Measurements from ENCODE around the gene MYH13. TPM values are rescaled to one million over a fixed set of nuclear protein-coding genes. Genes with fewer than 3 reads are reported as not detected.

Gene MYH13
- total and polyA plus RNA-seq, 12 donors = not detected

DNA sequence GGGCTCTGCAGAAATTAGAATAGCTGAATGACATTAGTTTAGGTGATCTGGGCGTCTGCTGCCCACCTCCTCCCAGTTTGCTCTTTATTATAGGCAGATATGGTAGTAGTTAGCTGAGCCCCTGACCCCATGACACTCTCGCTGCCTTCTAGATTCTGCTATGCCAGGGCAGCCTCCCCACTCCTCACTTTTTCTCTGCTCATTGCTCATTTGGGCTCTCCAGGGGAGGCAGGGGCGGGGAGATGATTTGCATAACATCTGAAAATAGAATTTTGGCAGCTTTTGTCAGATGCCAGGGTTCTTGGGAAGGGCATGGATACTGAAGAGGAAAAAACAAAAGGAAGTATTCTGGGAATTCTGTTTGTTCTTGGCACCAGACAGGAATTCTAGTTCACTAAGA, 96.4 kb downstream of the MYH13 start:
- ATAC-seq (no peak), DNase-seq (no peak)
- no peak overlapping the region for H3K27ac ChIP-seq
- WGBS, 2 donors = 60 to 69% methylated on average over 3 of the region's 3 CpGs
- H3K9me3 ChIP-seq = peaks cover 0 to 2% (median 0%) of the 10 kb centered on the region in 11 donors
- TF ChIP-seq, protein P1, sequence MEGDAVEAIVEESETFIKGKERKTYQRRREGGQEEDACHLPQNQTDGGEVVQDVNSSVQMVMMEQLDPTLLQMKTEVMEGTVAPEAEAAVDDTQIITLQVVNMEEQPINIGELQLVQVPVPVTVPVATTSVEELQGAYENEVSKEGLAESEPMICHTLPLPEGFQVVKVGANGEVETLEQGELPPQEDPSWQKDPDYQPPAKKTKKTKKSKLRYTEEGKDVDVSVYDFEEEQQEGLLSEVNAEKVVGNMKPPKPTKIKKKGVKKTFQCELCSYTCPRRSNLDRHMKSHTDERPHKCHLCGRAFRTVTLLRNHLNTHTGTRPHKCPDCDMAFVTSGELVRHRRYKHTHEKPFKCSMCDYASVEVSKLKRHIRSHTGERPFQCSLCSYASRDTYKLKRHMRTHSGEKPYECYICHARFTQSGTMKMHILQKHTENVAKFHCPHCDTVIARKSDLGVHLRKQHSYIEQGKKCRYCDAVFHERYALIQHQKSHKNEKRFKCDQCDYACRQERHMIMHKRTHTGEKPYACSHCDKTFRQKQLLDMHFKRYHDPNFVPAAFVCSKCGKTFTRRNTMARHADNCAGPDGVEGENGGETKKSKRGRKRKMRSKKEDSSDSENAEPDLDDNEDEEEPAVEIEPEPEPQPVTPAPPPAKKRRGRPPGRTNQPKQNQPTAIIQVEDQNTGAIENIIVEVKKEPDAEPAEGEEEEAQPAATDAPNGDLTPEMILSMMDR (IDR thresholded peaks at IDR 0.05) = no peak
- intact Hi-C loops (cut with DNase I) = no loop called here
- H3K4me1 ChIP-seq = no peaks in the 10 kb centered on the region
- no peaks in the 10 kb centered on the region for H3K36me3 ChIP-seq
- peaks cover 0 to 18% (median 4%) of the 10 kb centered on the region in 7 donors for H3K27me3 ChIP-seq
- H3K4me3 ChIP-seq = no peak overlapping the region

DNA sequence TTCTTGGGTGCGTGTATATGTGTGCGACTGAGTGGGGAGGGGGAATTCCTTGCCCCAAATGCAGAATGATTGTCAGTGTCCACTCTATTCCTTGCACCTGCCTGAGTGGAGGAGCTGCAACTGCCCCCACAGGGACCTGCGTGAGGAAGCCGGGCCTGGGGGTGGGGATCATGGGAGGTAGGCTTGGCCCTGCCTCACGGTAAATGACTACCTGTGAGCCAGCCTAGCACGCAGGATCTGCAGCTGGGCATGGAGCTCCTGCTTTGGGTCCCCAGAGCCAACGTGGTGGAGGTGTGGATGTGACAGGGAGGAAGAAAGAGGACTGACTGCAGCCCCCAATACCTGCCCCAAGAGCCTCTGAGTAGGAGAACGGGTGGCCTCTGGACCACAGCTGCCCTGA, 97.4 kb downstream of the MYH13 start:
- ATAC-seq = no peak

DNA sequence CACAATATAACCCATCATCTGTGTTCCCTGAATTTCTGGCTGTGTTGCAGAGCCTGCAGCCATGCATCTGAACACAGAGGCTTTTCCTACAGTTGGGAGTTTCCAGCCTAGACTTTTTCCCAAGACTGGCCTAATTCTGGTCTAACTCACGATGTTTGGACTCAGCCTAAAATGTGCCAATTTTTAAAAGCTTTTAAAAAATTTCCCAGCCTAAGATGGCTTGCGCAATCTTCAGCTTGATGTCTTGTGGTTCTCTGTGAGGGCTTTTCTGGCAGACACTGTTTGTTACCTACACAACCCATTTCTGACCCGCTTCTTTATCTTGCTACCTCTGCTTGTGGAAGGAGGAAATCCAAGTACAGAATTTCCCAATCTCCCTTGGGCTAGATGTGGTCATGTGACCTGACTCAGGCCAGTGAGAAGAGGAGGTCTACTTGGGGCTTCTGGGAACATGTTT, 101.7 kb downstream of the MYH13 start:
- H3K4me1 ChIP-seq = peaks cover 0 to 5% (median 0%) of the 10 kb centered on the region in 9 donors
- no peaks in the 10 kb centered on the region for H3K9me3 ChIP-seq
- H3K27me3 ChIP-seq = peaks cover 0 to 6% (median 0%) of the 10 kb centered on the region in 7 donors
- intact Hi-C loops (cut with DNase I) = no loop called here
- TF ChIP-seq, protein P1 (IDR thresholded peaks at IDR 0.05) = no peak
- no peaks in the 10 kb centered on the region for H3K36me3 ChIP-seq
- peak overlapping the region in 6 of 10 donors; percentile 10 to 65 (median 45) for H3K27ac ChIP-seq
- ATAC-seq = peak in 7 of 8 donors; percentile 7 to 62 (median 40)
- DNase-seq = no peak
- H3K4me3 ChIP-seq = no peak overlapping the region
- 75 to 82% methylated on average over 3 of the region's 3 CpGs for WGBS, 2 donors

More for the DNA sequence above, 97.4 kb downstream of the MYH13 start:
- Histone ChIP-seq H3K9me3 (no peaks in the 10 kb centered on the region), H3K4me1 (no peaks in the 10 kb centered on the region), H3K27ac (no peak overlapping the region), H3K4me3 (no peak overlapping the region), H3K27me3 (peaks cover 0 to 14% (median 4%) of the 10 kb centered on the region in 7 donors), H3K36me3 (no peaks in the 10 kb centered on the region)
- TF ChIP-seq, protein P1 (IDR thresholded peaks at IDR 0.05) = no peak
- DNase-seq = no peak
- intact Hi-C loops (cut with DNase I) = no loop called here
- WGBS, 2 donors = 84 to 86% methylated on average over 8 of the region's 8 CpGs

DNA sequence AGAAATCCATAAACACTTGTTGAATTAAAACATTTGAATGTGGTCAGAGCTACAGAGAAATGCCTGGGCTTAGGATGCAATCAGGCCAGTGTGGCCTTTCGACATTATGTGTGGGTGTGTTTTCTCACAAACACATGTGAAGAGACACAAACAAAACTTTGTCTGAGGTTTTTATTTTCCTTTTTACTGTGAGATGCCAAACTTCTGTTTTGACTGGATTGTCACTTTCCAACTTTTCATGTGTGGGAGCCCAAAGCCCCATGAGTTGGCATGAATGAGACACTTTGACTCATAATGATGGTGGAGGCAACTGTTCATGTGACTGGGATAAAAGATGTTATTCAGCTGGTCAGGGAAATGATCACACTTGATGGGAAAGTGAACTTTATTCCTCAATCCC, 102.5 kb downstream of the MYH13 start:
- Histone ChIP-seq H3K27me3 (peaks cover 0 to 6% (median 0%) of the 10 kb centered on the region in 7 donors), H3K4me3 (no peak overlapping the region), H3K9me3 (no peaks in the 10 kb centered on the region), H3K27ac (peak overlapping the region in 3 of 10 donors; percentile 43 to 65 (median 60)), H3K4me1 (peaks cover 0 to 5% (median 0%) of the 10 kb centered on the region in 9 donors), H3K36me3 (no peaks in the 10 kb centered on the region)
- DNase-seq = no peak
- peak in 5 of 8 donors; percentile 41 to 70 (median 59) for ATAC-seq
- WGBS, 2 donors = 69 to 87% methylated on average over 1 of the region's 1 CpG
- intact Hi-C loops (cut with DNase I) = no loop called here
- TF ChIP-seq, protein P1 (IDR thresholded peaks at IDR 0.05) = no peak
